HG03280 (cell line): Measurements from ENCODE around the gene HOXA10.

Source experiments
- ATAC-seq: cut with Tn5 transposase; IDR thresholded peaks from one replicate; pipeline ENCODE4 v1.9.1; 2021; ENCODE audit warnings: mild to moderate bottlenecking, moderate library complexity; ENCODE audit not compliant: unreplicated experiment

The HOXA10 gene

GRCh38 chr7:27132978-27133377 is 41.1 kb downstream of the HOXA10 start:
- ATAC-seq = no peak

GRCh38 chr7:27132214-27132613 is 41.9 kb downstream of the HOXA10 start:
- no peak for ATAC-seq

GRCh38 chr7:27131390-27131819 is 42.7 kb downstream of the HOXA10 start:
- ATAC-seq = no peak

- ATAC-seq = peak; percentile 64
Measured at GRCh38 chr7:27130540-27131389, 43.4 kb downstream of the HOXA10 start, which contains the start of gene HOXA4. TSS of gene HOXA4 (minus strand) at chr7:27130757. CDS start at chr7:27130733, 24 bp downstream.

- ATAC-seq = no peak
Measured at GRCh38 chr7:27129729-27130539, 44.2 kb downstream of the HOXA10 start.

- no peak for ATAC-seq
Measured at GRCh38 chr7:27128776-27129728, 45.1 kb downstream of the HOXA10 start.

- no peak for ATAC-seq
Measured at GRCh38 chr7:27128034-27128433, 46.1 kb downstream of the HOXA10 start.

- no peak for ATAC-seq
Measured at GRCh38 chr7:27126596-27127327, 47.4 kb downstream of the HOXA10 start.

GRCh38 chr7:27125986-27126394 is 48.1 kb downstream of the HOXA10 start:
- no peak for ATAC-seq

GRCh38 chr7:27124902-27125689 is 49.0 kb downstream of the HOXA10 start:
- ATAC-seq = no peak

- ATAC-seq = no peak
Measured at GRCh38 chr7:27124096-27124901, 49.8 kb downstream of the HOXA10 start.

GRCh38 chr7:27123477-27124053 is 50.6 kb downstream of the HOXA10 start:
- ATAC-seq = no peak

GRCh38 chr7:27123007-27123476 is 51.1 kb downstream of the HOXA10 start:
- ATAC-seq = no peak

GRCh38 chr7:27122077-27122910 is 51.8 kb downstream of the HOXA10 start:
- no peak for ATAC-seq

- no peak for ATAC-seq
Measured at GRCh38 chr7:27121684-27122076, 52.4 kb downstream of the HOXA10 start.
